Panc1 (cell line): ENCODE data around the gene UBASH3B. TPM values are rescaled to one million over a fixed set of nuclear protein-coding genes. Genes with fewer than 3 reads are reported as not detected.

Experiments used
- ATAC-seq: fragments of 200-7000 bp; cut with Tn5 transposase; 2 replicates; pipeline ENCODE4 v1.9.1; 2020; ENCODE audit warnings: mild to moderate bottlenecking, moderate library complexity
- BruUV-seq: library from RNA; stranded (reverse); fragments of 400-500 nt; replicated peaks from 2 replicates; lab custom pipeline; 2021; lab: Mats Ljungman, UMichigan
- CTCF ChIA-PET: fragments of 300-600 bp; sonication (Branson Sonifier 250); formaldehyde crosslinking; loops from one replicate; lab custom pipeline; 2022; ENCODE audit warnings: antibody characterized with exemption; lab: Charles Lee
- POLR2A ChIA-PET: fragments of 300-600 bp; sonication (Branson Sonifier 250); formaldehyde crosslinking; loops from one replicate; lab custom pipeline; 2022; ENCODE audit warnings: antibody characterized with exemption; lab: Charles Lee
- DNase-seq: peaks from one replicate; pipeline ENCODE4 v3.0.0-alpha.2; 2010; ENCODE audit warnings: low read depth, low spot score
- H3K27ac ChIP-seq: 2 replicates; pipeline ENCODE4 v1.5.1; 2011; ENCODE audit warnings: mild to moderate bottlenecking, low read length, inconsistent platforms
- H3K27me3 ChIP-seq: fragments of 200-500 bp; sonication (Bioruptor generic); 2 replicates; pipeline ENCODE4 v1.6.0; 2014; ENCODE audit warnings: low read length, inconsistent platforms; ENCODE audit not compliant: control insufficient read depth, insufficient read depth
- H3K36me3 ChIP-seq: fragments of 200-500 bp; sonication (Bioruptor generic); 2 replicates; pipeline ENCODE4 v1.5.1; 2014; ENCODE audit warnings: inconsistent platforms, mild to moderate bottlenecking, low read length, moderate library complexity; ENCODE audit not compliant: control insufficient read depth, insufficient read depth
- H3K4me1 ChIP-seq: 2 replicates; pipeline ENCODE4 v1.5.1; 2011; ENCODE audit warnings: inconsistent platforms, mild to moderate bottlenecking, low read length, moderate library complexity; ENCODE audit not compliant: control insufficient read depth, insufficient read depth
- H3K4me3 ChIP-seq, 2 experiments: 2 replicates each; pipeline ENCODE4 v1.5.1; 2011 to 2012; ENCODE audit warnings: low read depth in 2 of 2, low read length in 2 of 2, mild to moderate bottlenecking in 2 of 2, inconsistent platforms in 1 of 2, moderate library complexity in 1 of 2
- H3K9me3 ChIP-seq: fragments of 200-500 bp; sonication (Bioruptor generic); 2 replicates; pipeline ENCODE4 v1.5.1; 2014; ENCODE audit warnings: low read depth, mild to moderate bottlenecking, inconsistent platforms, low read length, moderate library complexity; ENCODE audit not compliant: control insufficient read depth, insufficient read depth
- CTCF ChIP-seq: fragments of 450-650 bp; IDR thresholded peaks from 2 replicates; pipeline ENCODE4 v1.5.1; 2017; ENCODE audit warnings: mild to moderate bottlenecking
- POLR2AphosphoS5 ChIP-seq: IDR thresholded peaks from 2 replicates; pipeline ENCODE4 v1.6.1; 2012; ENCODE audit warnings: mild to moderate bottlenecking, low read depth, low read length, moderate library complexity
- REST ChIP-seq, 2 experiments: IDR thresholded peaks; 2 replicates each; pipeline ENCODE4 v1.6.1; 2011 to 2012; ENCODE audit warnings: low read depth in 2 of 2, control low read depth in 1 of 2, low read length in 1 of 2, mild to moderate bottlenecking in 1 of 2, moderate library complexity in 1 of 2; ENCODE audit not compliant: insufficient read depth in 1 of 2
- SIN3A ChIP-seq: IDR thresholded peaks from 2 replicates; pipeline ENCODE4 v1.6.1; 2012; ENCODE audit warnings: low read depth, mild to moderate bottlenecking, low read length, moderate library complexity, borderline replicate concordance; ENCODE audit not compliant: insufficient read depth
- TCF7L2 ChIP-seq: IDR thresholded peaks from 2 replicates; pipeline ENCODE4 v1.6.1; 2011; ENCODE audit warnings: mild to moderate bottlenecking, low read depth, low read length, inconsistent platforms
- in situ Hi-C: cut with HindIII; loops from 2 replicates; pipeline ENCODE4 v1.10.0; 2016; ENCODE audit warnings: low sequenced_read_pairs, low pct_unique_long_range_greater_than_20kb
- intact Hi-C: fragments of 100-400 bp; cut with micrococcal nuclease; formaldehyde crosslinking; loops from one replicate; pipeline ENCODE4 v1.10.0; 2022; ENCODE audit not compliant: unreplicated experiment
- total RNA-seq: library from RNA; stranded (reverse); gene quantifications from one replicate; pipeline ENCODE4 v1.2.1, GENCODE V29; 2021; ENCODE audit not compliant: unreplicated experiment

The UBASH3B gene
- total RNA-seq, 1 experiment from 2014 or later: 55.1 TPM

GRCh38 chr11:122797651-122798050 is 142.1 kb downstream of the UBASH3B start:
- BruUV-seq: no TSS peak
- no peaks in the 10 kb centered on the region for H3K4me1 ChIP-seq
- POLR2A ChIA-PET: no interaction called here
- CTCF ChIA-PET: no interaction called here
- no peaks in the 10 kb centered on the region for H3K9me3 ChIP-seq
- no peaks in the 10 kb centered on the region for H3K27me3 ChIP-seq
- TF ChIP-seq POLR2AphosphoS5 (no peak), TCF7L2 (no peak), CTCF (no peak), SIN3A (no peak), REST (IDR thresholded peaks at IDR 0.05; ENCODE audit: insufficient read depth in 1 of 2, low read depth in 2 of 2, low read length in 1 of 2) (no peak)
- in situ Hi-C loops (no loop called here), intact Hi-C loops (no loop called here)
- no peak overlapping the region for H3K4me3 ChIP-seq
- peaks cover 3% of the 10 kb centered on the region; the same call in 1 of the 2 replicates for H3K36me3 ChIP-seq
- no peak overlapping the region for H3K27ac ChIP-seq
- no peak for ATAC-seq
- no peak for DNase-seq

- Histone ChIP-seq H3K27ac (no peak overlapping the region), H3K9me3 (no peaks in the 10 kb centered on the region), H3K27me3 (no peaks in the 10 kb centered on the region), H3K36me3 (peaks cover 3% of the 10 kb centered on the region; the same call in 1 of the 2 replicates), H3K4me1 (no peaks in the 10 kb centered on the region), H3K4me3 (no peak overlapping the region)
- DNase-seq (no peak), ATAC-seq (no peak)
- in situ Hi-C loops (no loop called here), intact Hi-C loops (no loop called here)
- POLR2A ChIA-PET: no interaction called here
- CTCF ChIA-PET: no interaction called here
- no TSS peak for BruUV-seq
- TF ChIP-seq CTCF: no peak
- no peak for TF ChIP-seq TCF7L2
- TF ChIP-seq SIN3A: no peak
- no peak for TF ChIP-seq REST (IDR thresholded peaks at IDR 0.05; ENCODE audit: insufficient read depth in 1 of 2, low read depth in 2 of 2, low read length in 1 of 2)
These were observed 144.0 kb downstream of the UBASH3B start for GRCh38 chr11:122799406-122800105.
